ENCODE data around the gene TRIO.

TRIO gene

DNA sequence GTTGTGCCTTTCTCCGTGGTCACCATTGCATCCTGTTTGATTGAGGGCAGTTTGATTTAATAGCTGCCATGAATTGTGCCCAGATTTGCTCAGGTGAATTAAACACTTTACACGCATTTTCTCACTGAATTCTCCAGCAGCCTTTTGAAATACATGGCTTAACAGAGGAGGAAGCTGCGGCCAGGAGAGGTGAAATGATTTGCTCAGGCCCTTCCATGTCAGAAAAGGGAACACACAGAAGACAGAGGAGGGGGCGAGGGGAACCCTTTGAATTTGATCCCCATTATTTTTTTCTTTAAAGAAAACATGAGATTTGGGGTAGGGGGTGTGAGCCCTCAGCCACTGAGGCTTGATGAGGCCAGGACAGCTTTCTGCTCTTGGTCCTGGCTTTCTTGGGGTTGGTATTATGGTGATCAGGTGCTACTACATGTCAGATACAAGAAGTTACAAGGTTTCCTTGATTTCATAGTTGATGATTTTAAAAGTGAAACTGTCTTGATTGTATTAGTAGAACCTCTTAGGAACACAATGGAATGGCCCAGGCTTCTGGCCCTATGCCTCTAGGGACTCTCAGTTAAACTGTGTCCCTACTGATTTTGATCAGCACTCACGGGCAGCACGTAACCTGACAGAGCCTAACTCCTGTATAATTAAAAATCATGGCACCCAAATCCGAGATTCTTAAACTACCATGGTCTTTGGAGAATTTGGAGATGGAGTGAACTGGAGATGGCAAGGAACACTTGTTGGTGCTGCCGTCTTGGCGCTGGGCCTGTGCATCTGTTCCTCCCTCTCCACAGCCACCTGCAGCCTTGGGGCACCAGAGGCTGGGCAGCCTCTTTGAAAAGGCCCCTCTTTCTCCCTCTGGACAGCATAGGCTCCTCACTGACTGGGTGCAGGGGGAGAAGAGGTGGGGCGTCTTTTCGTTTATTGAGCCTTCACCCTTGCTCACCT is 107.9 kb downstream of the TRIO start:
- DNase-seq, result no peak

DNA sequence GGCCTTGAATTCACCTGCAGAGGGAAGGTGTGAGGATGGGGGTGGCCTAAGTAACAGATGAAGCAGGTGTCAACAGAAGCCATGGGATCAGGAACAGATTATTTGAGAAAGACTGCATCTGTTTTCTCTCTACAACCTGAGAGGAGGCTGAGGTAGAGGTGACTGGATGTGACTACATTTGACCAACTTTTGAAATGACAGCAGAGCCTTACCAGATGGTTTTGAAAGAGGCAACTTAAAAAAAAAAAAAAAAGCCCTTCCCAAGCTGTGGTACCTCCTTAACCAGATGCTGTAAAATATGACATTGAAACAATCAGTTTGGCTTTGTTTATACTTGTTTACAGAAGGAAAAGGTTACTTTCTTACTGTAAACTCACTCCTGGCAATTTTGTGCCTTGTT is 108.6 kb downstream of the TRIO start:
- no peak for DNase-seq

DNA sequence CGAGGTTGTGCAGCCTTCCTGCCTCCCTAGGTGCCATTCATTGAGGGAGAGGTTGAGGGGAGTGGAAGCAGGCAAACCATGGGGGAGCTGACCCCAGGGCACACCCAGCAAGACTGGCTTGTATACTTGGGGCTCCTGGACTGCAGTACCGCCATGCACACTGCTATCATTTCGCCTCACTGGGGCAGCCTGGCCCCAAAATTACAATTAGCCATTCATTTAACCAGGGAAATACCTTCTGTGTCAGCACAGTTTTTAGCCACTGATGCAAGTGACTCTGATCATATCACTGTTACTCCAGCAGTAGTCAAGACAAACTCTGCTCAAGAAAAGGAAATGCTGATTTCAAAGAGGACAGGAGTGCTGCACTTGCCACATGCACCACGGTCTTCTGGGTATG is 109.7 kb downstream of the TRIO start:
- no peak for DNase-seq

- DNase-seq, result no peak
These were observed 111.5 kb downstream of the TRIO start for GRCh38 chr5:14254686-14255085.

GRCh38 chr5:14256026-14256690 is 113.0 kb downstream of the TRIO start:
- DNase-seq, result no peak

DNA sequence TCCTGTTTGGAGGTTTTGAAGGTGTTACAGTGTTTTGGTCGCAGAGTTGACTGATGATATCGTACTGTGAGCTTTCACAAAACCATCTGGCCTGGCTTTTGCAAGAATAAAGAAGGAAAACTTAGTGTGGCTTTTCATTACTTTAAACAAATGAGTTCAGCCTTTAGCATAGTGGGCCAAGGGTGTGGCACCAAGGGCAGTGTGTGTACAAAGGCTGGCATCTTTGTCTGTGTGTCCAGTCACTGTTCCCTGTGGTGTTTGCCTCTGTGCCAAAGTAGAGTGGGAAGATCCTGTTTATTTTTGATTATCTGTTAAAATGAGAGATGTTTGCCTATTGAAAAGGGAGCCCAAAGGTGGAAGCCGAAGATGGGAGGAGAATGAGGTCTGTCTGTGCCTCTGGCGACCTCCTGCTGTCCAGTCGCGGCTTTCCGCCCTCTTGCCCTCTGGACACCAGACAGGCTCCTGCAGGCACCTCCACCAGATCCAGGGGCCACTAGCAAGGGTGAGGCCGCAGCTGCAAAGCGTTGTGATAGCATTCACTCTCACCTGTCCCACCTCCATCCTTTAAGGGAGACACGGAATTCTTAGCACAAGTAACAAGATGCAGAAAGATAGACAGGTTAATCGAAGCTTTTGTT is 113.7 kb downstream of the TRIO start:
- no peak for DNase-seq

DNA sequence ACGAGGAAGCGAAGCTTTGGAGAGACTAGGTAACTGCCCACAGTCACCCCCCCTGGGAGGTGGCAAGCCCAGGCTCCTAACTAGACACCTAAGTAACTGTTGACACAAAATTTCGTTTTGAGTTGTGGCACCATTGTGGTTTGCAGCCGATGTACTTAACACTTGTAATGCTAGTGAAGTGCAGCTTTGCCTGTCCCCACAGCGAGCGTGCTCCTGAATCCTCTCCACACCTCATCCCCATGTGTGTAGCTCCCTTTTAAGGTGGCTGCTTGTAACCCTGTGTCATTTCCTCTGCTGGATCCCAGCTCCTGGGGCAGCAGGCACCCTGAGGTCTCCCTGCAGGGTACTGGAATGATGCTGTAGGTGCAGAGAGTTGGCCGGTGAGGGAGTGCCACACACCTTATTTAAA is 114.9 kb downstream of the TRIO start:
- DNase-seq, result peak; percentile 49

DNA sequence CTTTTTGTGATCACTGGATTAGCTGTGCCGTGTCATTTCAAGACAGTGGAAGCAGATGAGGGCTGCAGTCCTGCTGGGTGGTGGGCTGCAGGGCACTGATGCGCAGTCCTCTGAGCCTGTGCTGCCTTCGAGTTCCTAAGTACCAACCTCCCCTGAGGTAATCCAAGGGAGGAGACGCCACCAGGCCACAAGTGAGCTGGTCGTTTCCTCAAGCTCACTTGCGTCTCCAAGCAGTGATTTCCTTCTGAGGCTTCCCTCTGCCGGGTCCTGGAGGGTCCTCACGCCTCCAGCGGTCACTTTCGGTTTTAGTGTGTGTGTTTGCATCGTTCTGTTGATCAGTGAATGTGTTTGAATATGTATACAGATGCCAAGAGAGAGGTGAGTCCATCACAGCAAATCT is 115.7 kb downstream of the TRIO start:
- no peak for DNase-seq

GRCh38 chr5:14260637-14261036 is 117.5 kb downstream of the TRIO start:
- DNase-seq, result no peak

DNA sequence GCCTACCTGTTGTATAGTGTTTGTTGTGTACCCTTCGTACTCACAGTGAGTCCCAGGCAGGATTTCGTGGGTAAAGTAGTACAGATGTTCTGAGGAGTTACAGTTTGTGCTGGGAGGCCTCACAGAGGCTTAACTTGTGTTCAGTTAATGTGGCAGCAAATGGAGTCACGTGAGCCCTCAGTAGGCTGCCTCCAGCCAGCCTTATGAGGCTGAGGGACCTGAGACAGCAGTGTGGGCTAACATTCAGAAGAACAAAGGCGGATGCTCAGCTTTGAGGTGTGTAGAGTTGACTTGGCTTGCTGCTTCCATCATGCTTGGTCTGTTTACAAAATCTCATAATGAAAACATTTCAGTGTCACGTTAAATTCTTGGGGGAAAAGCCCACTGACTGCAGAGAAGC is 118.1 kb downstream of the TRIO start:
- DNase-seq, result no peak

- no peak for DNase-seq
These were observed 118.9 kb downstream of the TRIO start for GRCh38 chr5:14261856-14262611.

GRCh38 chr5:14263113-14263512 is 120.0 kb downstream of the TRIO start:
- no peak for DNase-seq

DNA sequence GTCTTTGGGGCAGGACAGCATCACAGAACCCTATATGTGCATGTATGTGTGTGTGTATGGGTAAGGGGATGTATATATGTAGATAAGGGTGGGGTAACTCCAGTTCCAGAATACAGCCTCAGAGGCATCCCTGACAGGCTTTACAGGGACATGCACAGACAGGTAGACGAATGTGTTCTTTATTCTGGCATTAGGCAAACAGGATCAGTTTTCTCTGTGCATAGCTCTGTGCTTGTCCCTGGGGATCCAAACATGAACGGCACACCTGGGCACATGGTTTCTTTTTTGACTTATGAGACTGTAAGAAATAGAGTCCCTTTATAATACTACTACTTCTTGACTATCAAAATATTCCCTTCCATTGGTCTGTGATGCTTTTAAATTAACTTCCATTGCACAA is 120.6 kb downstream of the TRIO start:
- peak; percentile 61 for DNase-seq

GRCh38 chr5:14264605-14265316 is 121.6 kb downstream of the TRIO start:
- peak; percentile 96 for DNase-seq

DNA sequence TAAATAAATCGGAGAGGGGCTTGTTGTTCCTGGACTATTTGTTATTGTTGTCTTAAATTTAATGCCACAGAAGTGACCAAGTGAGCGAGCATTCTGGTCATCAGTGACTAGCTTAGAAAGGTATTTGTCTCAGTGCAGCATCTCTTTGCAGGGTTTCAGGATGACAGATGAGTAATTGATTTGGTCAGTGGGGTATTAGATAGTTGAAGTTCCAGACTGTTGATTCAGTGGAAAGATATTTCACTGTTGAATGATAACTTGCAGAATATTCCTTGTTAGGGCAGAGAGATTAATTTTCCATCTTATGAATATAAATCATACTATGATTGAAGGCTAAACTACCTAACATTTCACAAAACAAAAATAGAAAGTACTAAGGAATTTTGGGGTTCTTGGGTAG is 122.4 kb downstream of the TRIO start:
- DNase-seq, result no peak

DNA sequence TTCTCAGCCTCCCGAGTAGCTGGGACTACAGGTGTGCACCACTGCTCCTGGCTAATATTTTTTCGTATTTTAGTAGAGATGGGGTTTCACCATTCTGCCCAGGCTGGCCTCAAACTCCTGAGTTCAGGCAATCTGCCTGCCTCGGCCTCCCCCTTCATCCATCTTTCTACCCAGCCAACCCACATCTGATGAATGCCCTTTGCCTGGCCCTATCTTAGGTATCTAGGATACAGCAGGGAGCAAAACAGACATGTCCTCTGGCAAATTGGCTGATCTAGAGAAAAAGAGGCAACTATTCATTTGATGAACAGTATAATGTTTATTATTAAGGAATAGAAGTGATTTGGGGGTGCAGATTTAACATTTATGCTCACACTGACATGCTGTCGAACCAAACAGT is 123.0 kb downstream of the TRIO start:
- DNase-seq, result no peak

DNA sequence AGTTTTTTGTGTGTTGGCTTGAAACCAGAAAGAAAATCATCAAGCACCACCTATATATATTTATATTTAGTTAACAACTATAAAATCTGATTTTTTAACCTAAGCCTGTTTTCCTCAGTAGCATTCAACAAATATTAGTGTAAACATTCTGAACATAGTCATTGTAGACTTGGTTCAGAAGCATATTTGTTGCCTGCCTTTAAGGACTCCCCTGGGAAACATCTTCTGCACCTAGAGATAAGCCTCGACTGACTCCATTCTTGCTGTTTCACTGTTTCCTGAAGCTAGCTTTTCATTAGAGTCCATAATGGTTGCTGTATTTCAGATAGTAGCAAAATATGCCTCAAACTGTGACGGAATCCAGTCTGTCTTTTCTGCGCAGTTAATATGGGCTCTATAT is 123.5 kb downstream of the TRIO start:
- DNase-seq, result no peak

GRCh38 chr5:14267166-14267838 is 124.2 kb downstream of the TRIO start:
- DNase-seq, result no peak

DNA sequence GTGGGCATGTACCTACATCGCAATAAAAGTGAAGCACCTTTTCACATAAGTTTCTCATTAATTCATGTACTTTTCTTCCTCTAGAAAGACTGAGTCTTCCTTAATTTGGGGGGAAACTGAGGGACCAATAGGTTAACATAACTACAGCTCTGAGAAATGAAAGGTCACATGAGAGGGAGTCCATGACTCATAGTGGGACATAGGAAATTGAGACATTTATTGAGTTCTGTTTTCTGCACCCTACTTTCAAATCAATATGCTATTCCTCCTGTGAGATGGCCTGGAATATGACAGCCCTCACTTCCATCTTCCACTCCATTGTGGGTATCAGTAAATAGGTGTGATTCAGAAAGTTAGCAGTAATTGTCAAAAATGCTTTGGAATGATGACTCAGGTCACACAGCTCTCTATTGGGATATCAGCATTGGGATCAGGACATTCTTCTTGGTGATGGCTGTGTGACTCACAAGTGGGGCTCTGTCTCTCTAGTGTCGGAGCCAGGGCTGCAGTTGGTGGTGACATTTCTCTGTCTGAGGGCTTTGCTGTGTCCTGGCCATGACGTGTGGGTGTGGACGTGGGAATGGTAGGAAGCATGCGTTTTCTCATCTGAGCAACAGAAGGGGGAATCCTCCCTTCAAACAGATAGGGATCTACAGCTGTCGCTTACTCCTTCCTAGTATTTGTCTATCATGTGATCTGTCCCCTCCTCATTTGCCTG is 125.0 kb downstream of the TRIO start:
- DNase-seq, result no peak

GRCh38 chr5:14268738-14269137 is 125.6 kb downstream of the TRIO start:
- DNase-seq, result no peak

DNA sequence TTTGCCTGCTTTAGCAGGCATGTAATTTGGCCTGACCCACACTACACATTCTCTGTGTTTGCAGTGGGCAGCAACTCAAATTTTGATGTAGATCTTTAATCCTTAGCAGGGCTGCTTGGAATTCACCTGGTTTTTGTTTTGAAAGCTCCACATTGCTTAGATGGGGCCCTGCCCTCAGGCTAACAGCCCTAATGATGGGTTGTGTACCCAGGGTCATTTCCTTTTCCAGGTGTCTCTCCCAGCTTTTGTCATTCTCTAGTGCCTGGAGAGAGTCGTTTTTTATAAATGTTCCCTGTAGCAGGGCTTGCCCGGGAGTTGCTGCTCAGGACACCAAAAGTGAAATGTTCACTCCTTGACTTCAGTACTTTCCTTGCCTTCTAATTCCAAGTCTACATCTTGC is 126.3 kb downstream of the TRIO start:
- DNase-seq, result no peak

Measured in NCI-H510A (cell line).